ENCODE measurements around the gene RHOT1.

GRCh38 chr17:32269377-32269776 is 127.1 kb downstream of the RHOT1 start:
- TF ChIP-seq CTCF (IDR thresholded peaks at IDR 0.05) (no peak), POLR2AphosphoS5 (IDR thresholded peaks at IDR 0.05; ENCODE audit: low read depth, low read length) (no peak), REST (IDR thresholded peaks at IDR 0.05; ENCODE audit: insufficient read depth in 1 of 2, low read depth in 2 of 2, low read length in 1 of 2) (no peak), TCF7L2 (IDR thresholded peaks at IDR 0.05; ENCODE audit: low read depth, low read length) (no peak)

Measured in Panc1 (cell line).